Measurements from ENCODE around the gene POLN. TPM values are rescaled to one million over a fixed set of nuclear protein-coding genes. Genes with fewer than 3 reads are reported as not detected.
A peak's percentile ranks its signal among the peaks of the same experiment; 100 is the strongest.
"Not testable (repeated sequence)": the region's sequence is repeated elsewhere in the genome, so short reads cannot be mapped to it uniquely, and the experiment has no call there.

POLN gene
- total RNA-seq, 1 experiment from 2014 or later: 3.5 TPM

DNA sequence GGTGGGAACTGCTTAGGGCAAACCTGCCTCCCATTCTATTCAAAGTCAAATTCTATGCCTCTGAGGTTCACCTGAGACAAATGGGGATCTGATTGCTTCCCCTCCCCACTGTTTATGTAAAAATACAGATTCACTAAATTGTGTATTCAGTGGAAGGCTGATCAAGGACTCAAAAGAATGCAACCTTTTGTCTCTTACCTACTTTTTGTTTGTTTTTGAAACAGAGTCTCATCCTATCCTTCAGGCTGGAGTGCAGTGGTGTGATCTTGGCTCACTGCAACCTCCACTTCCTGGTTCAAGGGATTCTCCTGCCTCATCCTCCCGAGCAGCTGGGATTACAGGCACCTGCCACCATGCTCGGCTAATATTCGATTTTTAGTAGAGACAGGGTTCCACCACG lies 20.5 kb downstream of the POLN start:
- ChIA-PET CTCF (interaction anchor here (0.8 to 5.8 kb wide), 12 partner anchors 13 to 295 kb away, joined by 3 to 50 read pairs (median 10); partner anchors contain the start of genes CFAP99, HAUS3 and POLN), POLR2A (interaction anchor here (0.6 to 1.0 kb wide), 2 partner anchors 185 to 192 kb away, joined by 3 to 4 read pairs; no protein-coding TSS in a partner anchor)
- peak; percentile 74 for ATAC-seq
- H3K36me3 Mint-ChIP-seq; DNase-seq (ENCODE audit: low spot score); H3K9me3 Mint-ChIP-seq: not testable (repeated sequence)
- peaks cover 39% of the 10 kb centered on the region for H3K4me1 Mint-ChIP-seq
- H3K4me3 Mint-ChIP-seq: peak overlapping the region; percentile 26
- peaks cover 80% of the 10 kb centered on the region for H3K27me3 Mint-ChIP-seq (ENCODE audit: low read depth)
- peak overlapping the region; percentile 69 for H3K27ac Mint-ChIP-seq
- TF ChIP-seq TEAD1 (CRISPR knock-in tag; IDR thresholded peaks at IDR 0.05) (peak; percentile 73), FOXK1 (CRISPR knock-in tag; IDR thresholded peaks at IDR 0.05) (0 out of 2 replicates have a peak, but pooled peaks have one; percentile 15)
- TF ChIP-seq, protein P1, sequence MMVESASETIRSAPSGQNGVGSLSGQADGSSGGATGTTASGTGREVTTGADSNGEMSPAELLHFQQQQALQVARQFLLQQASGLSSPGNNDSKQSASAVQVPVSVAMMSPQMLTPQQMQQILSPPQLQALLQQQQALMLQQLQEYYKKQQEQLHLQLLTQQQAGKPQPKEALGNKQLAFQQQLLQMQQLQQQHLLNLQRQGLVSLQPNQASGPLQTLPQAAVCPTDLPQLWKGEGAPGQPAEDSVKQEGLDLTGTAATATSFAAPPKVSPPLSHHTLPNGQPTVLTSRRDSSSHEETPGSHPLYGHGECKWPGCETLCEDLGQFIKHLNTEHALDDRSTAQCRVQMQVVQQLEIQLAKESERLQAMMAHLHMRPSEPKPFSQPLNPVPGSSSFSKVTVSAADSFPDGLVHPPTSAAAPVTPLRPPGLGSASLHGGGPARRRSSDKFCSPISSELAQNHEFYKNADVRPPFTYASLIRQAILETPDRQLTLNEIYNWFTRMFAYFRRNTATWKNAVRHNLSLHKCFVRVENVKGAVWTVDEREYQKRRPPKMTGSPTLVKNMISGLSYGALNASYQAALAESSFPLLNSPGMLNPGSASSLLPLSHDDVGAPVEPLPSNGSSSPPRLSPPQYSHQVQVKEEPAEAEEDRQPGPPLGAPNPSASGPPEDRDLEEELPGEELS (CRISPR knock-in tag; IDR thresholded peaks at IDR 0.05): peak; percentile 38; the same call in 1 of the 2 replicates

DNA sequence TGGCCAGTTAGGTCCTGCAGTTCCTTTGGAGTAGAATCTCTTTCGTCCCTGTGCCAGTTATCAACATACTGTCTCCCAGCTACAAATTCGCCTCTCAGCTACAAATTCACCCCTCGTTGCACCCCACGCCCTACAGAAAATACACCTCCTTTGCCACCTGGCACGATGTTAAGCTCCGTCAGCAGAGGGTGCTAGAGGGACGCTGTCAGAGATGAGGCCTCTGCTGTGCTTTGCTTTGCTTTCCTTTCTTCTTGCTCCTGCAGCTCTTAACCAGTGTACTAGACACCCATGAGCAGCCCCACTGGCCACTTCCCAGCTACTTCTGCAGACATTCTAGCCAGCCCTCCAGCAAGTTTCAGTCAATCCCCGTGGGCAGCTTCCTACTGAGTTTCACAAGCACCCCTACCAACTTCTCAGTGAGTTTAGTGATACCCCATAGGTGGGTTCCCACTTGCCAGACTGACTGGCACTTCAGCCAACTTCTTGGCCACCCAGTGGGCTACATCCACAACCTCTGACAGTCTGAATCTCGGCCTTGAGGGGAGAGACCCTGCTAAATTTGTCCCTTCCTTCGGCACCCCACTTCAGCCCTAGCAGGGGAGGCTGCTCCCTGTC lies 21.8 kb downstream of the POLN start:
- ChIA-PET POLR2A (interaction anchor here (1.1 kb wide), 1 partner anchor 22 kb away, joined by 5 read pairs; the partner anchor contains the start of genes HAUS3 and POLN), CTCF (interaction anchor here (0.5 to 5.8 kb wide), 70 partner anchors 8 to 466 kb away, joined by 3 to 50 read pairs (median 4); partner anchors contain the start of genes CFAP99, HAUS3, MXD4 and NELFA)
- TF ChIP-seq ETV6 (CRISPR knock-in tag; IDR thresholded peaks at IDR 0.05) (peak; percentile 41; the same call in 1 of the 2 replicates), ZNF121 (CRISPR knock-in tag; IDR thresholded peaks at IDR 0.05) (no peak), ZNF138 (CRISPR knock-in tag; conservative IDR thresholded peaks at IDR 0.05) (no peak), TEAD1 (CRISPR knock-in tag; IDR thresholded peaks at IDR 0.05) (0 out of 2 replicates have a peak, but pooled peaks have one; percentile 15), CREM (CRISPR knock-in tag; IDR thresholded peaks at IDR 0.05) (no peak), SMAD3 (CRISPR knock-in tag; IDR thresholded peaks at IDR 0.05; ENCODE audit: borderline replicate concordance) (no peak), ESRRA (CRISPR knock-in tag; IDR thresholded peaks at IDR 0.05; ENCODE audit: borderline replicate concordance) (no peak), RELA (CRISPR knock-in tag; IDR thresholded peaks at IDR 0.05; ENCODE audit: borderline replicate concordance) (no peak), ELF4 (CRISPR knock-in tag; IDR thresholded peaks at IDR 0.05; ENCODE audit: low read depth) (no peak), GABPB1 (CRISPR knock-in tag; IDR thresholded peaks at IDR 0.05) (no peak)
- TF ChIP-seq, protein P2, sequence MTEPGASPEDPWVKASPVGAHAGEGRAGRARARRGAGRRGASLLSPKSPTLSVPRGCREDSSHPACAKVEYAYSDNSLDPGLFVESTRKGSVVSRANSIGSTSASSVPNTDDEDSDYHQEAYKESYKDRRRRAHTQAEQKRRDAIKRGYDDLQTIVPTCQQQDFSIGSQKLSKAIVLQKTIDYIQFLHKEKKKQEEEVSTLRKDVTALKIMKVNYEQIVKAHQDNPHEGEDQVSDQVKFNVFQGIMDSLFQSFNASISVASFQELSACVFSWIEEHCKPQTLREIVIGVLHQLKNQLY (CRISPR knock-in tag; IDR thresholded peaks at IDR 0.05): no peak
- TF ChIP-seq, protein P3, sequence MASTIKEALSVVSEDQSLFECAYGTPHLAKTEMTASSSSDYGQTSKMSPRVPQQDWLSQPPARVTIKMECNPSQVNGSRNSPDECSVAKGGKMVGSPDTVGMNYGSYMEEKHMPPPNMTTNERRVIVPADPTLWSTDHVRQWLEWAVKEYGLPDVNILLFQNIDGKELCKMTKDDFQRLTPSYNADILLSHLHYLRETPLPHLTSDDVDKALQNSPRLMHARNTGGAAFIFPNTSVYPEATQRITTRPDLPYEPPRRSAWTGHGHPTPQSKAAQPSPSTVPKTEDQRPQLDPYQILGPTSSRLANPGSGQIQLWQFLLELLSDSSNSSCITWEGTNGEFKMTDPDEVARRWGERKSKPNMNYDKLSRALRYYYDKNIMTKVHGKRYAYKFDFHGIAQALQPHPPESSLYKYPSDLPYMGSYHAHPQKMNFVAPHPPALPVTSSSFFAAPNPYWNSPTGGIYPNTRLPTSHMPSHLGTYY (CRISPR knock-in tag; IDR thresholded peaks at IDR 0.05): no peak
- TF ChIP-seq, protein P4, sequence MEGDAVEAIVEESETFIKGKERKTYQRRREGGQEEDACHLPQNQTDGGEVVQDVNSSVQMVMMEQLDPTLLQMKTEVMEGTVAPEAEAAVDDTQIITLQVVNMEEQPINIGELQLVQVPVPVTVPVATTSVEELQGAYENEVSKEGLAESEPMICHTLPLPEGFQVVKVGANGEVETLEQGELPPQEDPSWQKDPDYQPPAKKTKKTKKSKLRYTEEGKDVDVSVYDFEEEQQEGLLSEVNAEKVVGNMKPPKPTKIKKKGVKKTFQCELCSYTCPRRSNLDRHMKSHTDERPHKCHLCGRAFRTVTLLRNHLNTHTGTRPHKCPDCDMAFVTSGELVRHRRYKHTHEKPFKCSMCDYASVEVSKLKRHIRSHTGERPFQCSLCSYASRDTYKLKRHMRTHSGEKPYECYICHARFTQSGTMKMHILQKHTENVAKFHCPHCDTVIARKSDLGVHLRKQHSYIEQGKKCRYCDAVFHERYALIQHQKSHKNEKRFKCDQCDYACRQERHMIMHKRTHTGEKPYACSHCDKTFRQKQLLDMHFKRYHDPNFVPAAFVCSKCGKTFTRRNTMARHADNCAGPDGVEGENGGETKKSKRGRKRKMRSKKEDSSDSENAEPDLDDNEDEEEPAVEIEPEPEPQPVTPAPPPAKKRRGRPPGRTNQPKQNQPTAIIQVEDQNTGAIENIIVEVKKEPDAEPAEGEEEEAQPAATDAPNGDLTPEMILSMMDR (IDR thresholded peaks at IDR 0.05): peak; percentile 78
- TF ChIP-seq, protein P1 (CRISPR knock-in tag; IDR thresholded peaks at IDR 0.05): no peak
- TF ChIP-seq, protein P5, sequence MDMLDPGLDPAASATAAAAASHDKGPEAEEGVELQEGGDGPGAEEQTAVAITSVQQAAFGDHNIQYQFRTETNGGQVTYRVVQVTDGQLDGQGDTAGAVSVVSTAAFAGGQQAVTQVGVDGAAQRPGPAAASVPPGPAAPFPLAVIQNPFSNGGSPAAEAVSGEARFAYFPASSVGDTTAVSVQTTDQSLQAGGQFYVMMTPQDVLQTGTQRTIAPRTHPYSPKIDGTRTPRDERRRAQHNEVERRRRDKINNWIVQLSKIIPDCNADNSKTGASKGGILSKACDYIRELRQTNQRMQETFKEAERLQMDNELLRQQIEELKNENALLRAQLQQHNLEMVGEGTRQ (CRISPR knock-in tag; IDR thresholded peaks at IDR 0.05): no peak
- TF ChIP-seq, protein P6, sequence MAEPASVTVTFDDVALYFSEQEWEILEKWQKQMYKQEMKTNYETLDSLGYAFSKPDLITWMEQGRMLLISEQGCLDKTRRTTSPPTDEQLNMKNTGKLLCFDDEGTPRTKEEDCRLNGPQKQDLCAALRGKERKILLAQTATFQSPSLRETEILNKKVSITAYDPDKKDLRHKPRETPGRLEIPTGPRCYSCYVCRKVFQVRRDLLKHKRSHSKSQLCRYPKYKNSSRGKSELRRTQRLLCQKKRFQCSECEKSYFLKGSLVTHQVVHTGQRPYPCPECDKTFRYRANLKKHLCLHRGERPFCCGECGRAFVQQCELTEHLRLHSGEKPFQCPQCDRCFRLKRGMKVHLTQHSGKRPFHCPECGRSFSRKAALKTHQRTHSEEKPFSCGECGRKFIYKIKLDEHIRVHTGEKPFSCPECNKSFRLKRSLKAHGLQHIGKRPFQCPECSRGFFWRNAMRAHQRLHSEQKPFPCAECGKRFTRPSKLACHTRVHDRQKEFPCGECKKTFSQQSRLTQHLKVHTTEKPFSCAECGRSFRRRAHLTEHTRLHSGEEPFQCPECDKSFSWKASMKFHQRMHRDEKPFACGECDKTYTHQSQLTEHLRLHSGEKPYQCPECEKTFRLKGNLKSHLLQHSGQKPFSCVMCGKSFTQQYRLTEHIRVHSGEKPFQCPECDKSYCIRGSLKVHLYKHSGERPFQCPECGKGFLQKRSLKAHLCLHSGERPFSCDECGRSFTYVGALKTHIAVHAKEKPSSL (CRISPR knock-in tag; conservative IDR thresholded peaks at IDR 0.05): no peak
- TF ChIP-seq, protein P7, sequence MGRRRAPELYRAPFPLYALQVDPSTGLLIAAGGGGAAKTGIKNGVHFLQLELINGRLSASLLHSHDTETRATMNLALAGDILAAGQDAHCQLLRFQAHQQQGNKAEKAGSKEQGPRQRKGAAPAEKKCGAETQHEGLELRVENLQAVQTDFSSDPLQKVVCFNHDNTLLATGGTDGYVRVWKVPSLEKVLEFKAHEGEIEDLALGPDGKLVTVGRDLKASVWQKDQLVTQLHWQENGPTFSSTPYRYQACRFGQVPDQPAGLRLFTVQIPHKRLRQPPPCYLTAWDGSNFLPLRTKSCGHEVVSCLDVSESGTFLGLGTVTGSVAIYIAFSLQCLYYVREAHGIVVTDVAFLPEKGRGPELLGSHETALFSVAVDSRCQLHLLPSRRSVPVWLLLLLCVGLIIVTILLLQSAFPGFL (CRISPR knock-in tag; IDR thresholded peaks at IDR 0.05; ENCODE audit: borderline replicate concordance): no peak
- Mint-ChIP-seq H3K4me1 (peaks cover 47% of the 10 kb centered on the region), H3K4me3 (no peak overlapping the region), H3K27ac (no peak overlapping the region), H3K27me3 (ENCODE audit: low read depth) (peaks cover 87% of the 10 kb centered on the region), H3K36me3 (no peaks in the 10 kb centered on the region; the same call in 1 of the 2 replicates), H3K9me3 (no peaks in the 10 kb centered on the region)
- ATAC-seq (peak; percentile 67), DNase-seq (ENCODE audit: low spot score) (peak; percentile 86)

All from WTC11 (cell line).